Astrocyte (in vitro differentiated cells and primary cell): Measurements from ENCODE around the gene RPL27A.

ENCODE experiments used
- CTCF ChIP-seq: IDR thresholded peaks from 2 replicates; pipeline ENCODE4 v1.5.1; 2011; ENCODE audit warnings: low read depth, mild to moderate bottlenecking, inconsistent platforms, low read length, moderate library complexity; ENCODE audit not compliant: insufficient read depth
- EZH2 ChIP-seq: IDR thresholded peaks from 2 replicates; pipeline ENCODE4 v1.6.1; 2012; ENCODE audit warnings: mild to moderate bottlenecking, low read length, inconsistent platforms; ENCODE audit not compliant: insufficient read depth

GRCh38 chr11:8712506-8712905 is 29.9 kb downstream of the RPL27A start:
- TF ChIP-seq CTCF (no peak), EZH2 (no peak)
